HFFc6 (cell line): ENCODE results near the gene AMPD2. TPM values are rescaled to one million over a fixed set of nuclear protein-coding genes. Genes with fewer than 3 reads are reported as not detected.

Experiments used
- DNase-seq: peaks from one replicate; pipeline ENCODE4 v3.0.0-alpha.2; 2018
- H3K27ac Mint-ChIP-seq: 2 replicates; pipeline ENCODE4 v1.8.0; 2020; ENCODE audit warnings: mild to moderate bottlenecking, mixed read lengths
- H3K27me3 Mint-ChIP-seq: 2 replicates; pipeline ENCODE4 v1.8.0; 2021; ENCODE audit warnings: mild to moderate bottlenecking, moderate library complexity, mixed read lengths; ENCODE audit not compliant: insufficient read depth
- H3K36me3 Mint-ChIP-seq: 2 replicates; pipeline ENCODE4 v1.8.0; 2021; ENCODE audit warnings: low read depth, mixed read lengths
- H3K4me1 Mint-ChIP-seq: 2 replicates; pipeline ENCODE4 v1.8.0; 2020; ENCODE audit warnings: low read depth, mixed read lengths
- H3K4me3 Mint-ChIP-seq: 2 replicates; pipeline ENCODE4 v1.8.0; 2020; ENCODE audit warnings: mild to moderate bottlenecking, moderate library complexity, mixed read lengths
- H3K9me3 Mint-ChIP-seq: 2 replicates; pipeline ENCODE4 v1.8.0; 2020; ENCODE audit warnings: mild to moderate bottlenecking, mixed read lengths
- CTCF ChIP-seq: fragments of 200-600 bp; sonication (generic); IDR thresholded peaks from 2 replicates; pipeline ENCODE4 v1.5.0; 2021; ENCODE audit warnings: antibody characterized with exemption, mild to moderate bottlenecking
- total RNA-seq, 6 experiments: library from RNA; stranded (reverse); fragmentation: NEBNext Ultra II Directional; extraction: Animal tissue kit (Norgen Biotek cat#: 25700); gene quantifications; 2 replicates in 1 of 6; 3 replicates in 5 of 6; pipeline ENCODE4 v1.2.3, GENCODE V29; 2021

Gene AMPD2
- total RNA-seq, 6 experiments from 2014 or later = 127 to 172 (median 139) TPM

GRCh38 chr1:109641078-109641740, 21.6 kb downstream of the AMPD2 start:
- Mint-ChIP-seq H3K36me3 (no peaks in the 10 kb centered on the region), H3K27ac (no peak overlapping the region), H3K9me3 (no peaks in the 10 kb centered on the region), H3K27me3 (peaks cover 5% of the 10 kb centered on the region), H3K4me3 (no peak overlapping the region), H3K4me1 (peaks cover 26% of the 10 kb centered on the region)
- no peak for DNase-seq
- no peak for TF ChIP-seq CTCF

GRCh38 chr1:109641861-109642260, 22.2 kb downstream of the AMPD2 start:
- DNase-seq = no peak
- no peak for TF ChIP-seq CTCF
- Mint-ChIP-seq H3K27me3 (peaks cover 5% of the 10 kb centered on the region), H3K36me3 (no peaks in the 10 kb centered on the region), H3K4me3 (no peak overlapping the region), H3K9me3 (no peaks in the 10 kb centered on the region), H3K27ac (no peak overlapping the region), H3K4me1 (peaks cover 19% of the 10 kb centered on the region)

GRCh38 chr1:109642626-109643025, 23.0 kb downstream of the AMPD2 start:
- peak; percentile 40 for DNase-seq
- no peak overlapping the region for H3K27ac Mint-ChIP-seq
- peaks cover 17% of the 10 kb centered on the region for H3K4me1 Mint-ChIP-seq
- peaks cover 5% of the 10 kb centered on the region for H3K27me3 Mint-ChIP-seq
- no peak overlapping the region for H3K4me3 Mint-ChIP-seq
- no peaks in the 10 kb centered on the region for H3K36me3 Mint-ChIP-seq
- no peaks in the 10 kb centered on the region for H3K9me3 Mint-ChIP-seq
- no peak for TF ChIP-seq CTCF

GRCh38 chr1:109643385-109644230, 24.0 kb downstream of the AMPD2 start:
- Mint-ChIP-seq H3K9me3 (no peaks in the 10 kb centered on the region), H3K4me1 (peaks cover 18% of the 10 kb centered on the region), H3K27ac (no peak overlapping the region), H3K4me3 (no peak overlapping the region; the same call in 1 of the 2 replicates), H3K27me3 (peaks cover 5% of the 10 kb centered on the region), H3K36me3 (no peaks in the 10 kb centered on the region)
- peak; percentile 94 for TF ChIP-seq CTCF
- DNase-seq = no peak

GRCh38 chr1:109644670-109645069, 25.0 kb downstream of the AMPD2 start:
- no peaks in the 10 kb centered on the region for H3K36me3 Mint-ChIP-seq

More at GRCh38 chr1:109644670-109645069, 25.0 kb downstream of the AMPD2 start:
- Mint-ChIP-seq H3K27me3 (peaks cover 5% of the 10 kb centered on the region; the same call in 1 of the 2 replicates), H3K27ac (no peak overlapping the region), H3K4me1 (peaks cover 26% of the 10 kb centered on the region), H3K9me3 (no peaks in the 10 kb centered on the region), H3K4me3 (no peak overlapping the region)
- no peak for TF ChIP-seq CTCF
- no peak for DNase-seq
